Tibial nerve (tissue), 4 donors: ENCODE data around the gene ISG15. TPM values are rescaled to one million over a fixed set of nuclear protein-coding genes. Genes with fewer than 3 reads are reported as not detected.

Experiments
- DNase-seq, 2 donors: peaks; one replicate each; pipeline ENCODE4 v3.0.0-alpha.2; 2019; ENCODE audit warnings: low spot score in 2 of 2
- H3K27ac ChIP-seq, 4 donors: fragments of 200-600 bp; sonication (generic) in 3 of 4; one replicate each; pipeline ENCODE4 v1.5.1; 2017 to 2019; ENCODE audit warnings: mild to moderate bottlenecking in 1 of 4
- H3K27me3 ChIP-seq, 2 donors: fragments of 200-600 bp; sonication (generic) in 1 of 2; one replicate each; pipeline versions ENCODE4 v1.5.1 to v1.6.0; 2017 to 2019
- H3K36me3 ChIP-seq, 3 donors: fragments of 200-600 bp; sonication (generic); one replicate each; pipeline ENCODE4 v1.5.1; 2018 to 2019
- H3K4me1 ChIP-seq, 4 donors: fragments of 200-600 bp; sonication (generic) in 3 of 4; one replicate each; pipeline ENCODE4 v1.5.1; 2017 to 2019
- H3K4me3 ChIP-seq, 4 donors: fragments of 200-600 bp; sonication (generic) in 3 of 4; one replicate each; pipeline ENCODE4 v1.5.1; 2017 to 2019; ENCODE audit warnings: mild to moderate bottlenecking in 1 of 4, moderate library complexity in 1 of 4
- H3K9me3 ChIP-seq, 4 donors: fragments of 200-600 bp; sonication (generic) in 3 of 4; one replicate each; pipeline ENCODE4 v1.5.1; 2017 to 2019
- CTCF ChIP-seq, 5 experiments: fragments of 200-600 bp in 3 of 5; fragments of 450-650 bp in 2 of 5; sonication (generic) in 3 of 5; IDR thresholded peaks; one replicate each; pipeline ENCODE4 v1.5.1; 2016 to 2019; ENCODE audit warnings: antibody characterized with exemption in 5 of 5, mild to moderate bottlenecking in 3 of 5, moderate library complexity in 2 of 5
- EP300 ChIP-seq, 2 donors: sonication (generic); formaldehyde crosslinking; IDR thresholded peaks; one replicate each; pipeline ENCODE4 v1.6.1; 2017; ENCODE audit warnings: antibody characterized with exemption in 2 of 2, mild to moderate bottlenecking in 1 of 2
- POLR2A ChIP-seq, 2 donors: fragments of 450-650 bp; IDR thresholded peaks; one replicate each; pipeline ENCODE4 v1.6.1; 2017; ENCODE audit warnings: antibody characterized with exemption in 2 of 2, mild to moderate bottlenecking in 2 of 2, moderate library complexity in 2 of 2
- WGBS, 2 donors: methylation state at CpG; one replicate each; pipeline ENCODE4 v1.1.5; 2018; 5-methylcytosine and 5-hydroxymethylcytosine counted together
- small RNA-seq: library from RNA; depleted of rRNA; stranded (forward); fragments of <200 nt; gene quantifications from one replicate; pipeline ENCODE3, GENCODE V24; 2016
- total RNA-seq, 4 donors: library from RNA; depleted of rRNA; stranded (reverse); fragments of >200 nt; gene quantifications; one replicate each; pipeline ENCODE4 v1.1.0, GENCODE V29; 2016

ISG15 gene
- total RNA-seq, 4 donors from 2014 or later: 29.1 to 65.4 (median 48.7) TPM

GRCh38 chr1:1061682-1062345 is 48.5 kb downstream of the ISG15 start:
- no peak for DNase-seq
- Histone ChIP-seq H3K27me3 (peaks cover 0 to 83% of the 10 kb centered on the region in 2 donors), H3K4me3 (no peak overlapping the region), H3K4me1 (peaks cover 0 to 56% (median 17%) of the 10 kb centered on the region in 4 donors), H3K27ac (no peak overlapping the region), H3K36me3 (no peaks in the 10 kb centered on the region), H3K9me3 (no peaks in the 10 kb centered on the region)
- TF ChIP-seq CTCF (IDR thresholded peaks at IDR 0.05) (no peak), EP300 (IDR thresholded peaks at IDR 0.05) (no peak), POLR2A (IDR thresholded peaks at IDR 0.05) (no peak)
- 60 to 65% methylated on average over 11 to 13 of the region's 18 CpGs for WGBS, 2 donors

DNA sequence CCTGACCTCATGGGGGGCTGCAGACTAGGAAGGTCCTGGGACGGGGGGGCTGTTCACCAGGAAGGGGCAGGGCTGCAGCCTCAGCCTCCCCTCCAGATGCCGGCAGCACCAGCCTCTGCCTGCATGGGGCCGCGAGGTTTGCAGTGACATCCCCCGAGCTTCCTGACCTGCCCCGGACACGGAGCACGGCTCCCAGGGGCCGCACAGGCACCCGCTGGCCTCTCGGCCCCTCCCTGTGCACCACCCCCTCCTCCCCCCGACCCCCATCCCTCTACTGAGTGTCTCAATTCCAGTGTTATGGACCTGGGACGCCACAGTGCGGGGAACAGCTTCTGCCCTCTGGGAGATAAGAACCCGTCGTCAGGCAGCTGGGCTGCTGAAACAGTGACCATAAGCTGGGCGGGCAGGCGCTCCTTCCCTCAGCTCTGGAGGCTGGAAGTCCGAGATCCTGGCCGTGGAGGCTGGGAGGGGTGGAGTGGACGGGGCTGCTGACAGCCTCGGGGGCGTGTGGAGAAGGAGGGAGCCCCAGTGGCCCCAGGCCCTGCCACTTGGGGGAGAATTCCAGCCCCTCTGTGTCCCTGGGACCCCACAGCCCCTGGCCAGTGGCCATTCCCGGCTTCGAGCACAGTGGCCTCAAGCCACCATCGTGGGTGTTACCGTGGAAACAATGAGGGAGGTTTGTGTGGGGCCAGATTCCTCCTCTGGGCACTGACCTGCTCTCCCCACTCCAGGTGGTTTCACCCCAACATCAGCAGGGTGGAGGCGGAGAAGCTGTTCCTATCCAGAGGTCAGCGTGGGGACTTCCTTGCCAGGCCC is 49.3 kb downstream of the ISG15 start:
- no peak for TF ChIP-seq CTCF (IDR thresholded peaks at IDR 0.05)
- no peak for TF ChIP-seq EP300 (IDR thresholded peaks at IDR 0.05)
- no peak for TF ChIP-seq POLR2A (IDR thresholded peaks at IDR 0.05)
- Histone ChIP-seq H3K4me1 (peaks cover 0 to 56% (median 17%) of the 10 kb centered on the region in 4 donors), H3K27me3 (peaks cover 0 to 78% of the 10 kb centered on the region in 2 donors), H3K36me3 (no peaks in the 10 kb centered on the region), H3K9me3 (no peaks in the 10 kb centered on the region), H3K27ac (no peak overlapping the region), H3K4me3 (no peak overlapping the region)
- DNase-seq: no peak
- WGBS, 2 donors: 23 to 31% methylated on average over 20 of the region's 29 CpGs

- no peak overlapping the region for H3K27ac ChIP-seq
- H3K27me3 ChIP-seq: peaks cover 0 to 78% of the 10 kb centered on the region in 2 donors
- no peak for DNase-seq
- WGBS, 2 donors: 60 to 73% methylated on average over 13 to 14 of the region's 24 CpGs
- H3K4me1 ChIP-seq: peaks cover 0 to 53% (median 17%) of the 10 kb centered on the region in 4 donors
- TF ChIP-seq CTCF (IDR thresholded peaks at IDR 0.05): no peak
- no peak for TF ChIP-seq EP300 (IDR thresholded peaks at IDR 0.05)
- no peak for TF ChIP-seq POLR2A (IDR thresholded peaks at IDR 0.05)
- no peak overlapping the region for H3K4me3 ChIP-seq
- H3K36me3 ChIP-seq: no peaks in the 10 kb centered on the region
- H3K9me3 ChIP-seq: no peaks in the 10 kb centered on the region
These were observed 50.1 kb downstream of the ISG15 start for GRCh38 chr1:1063261-1063944.

Small RNA genes lying within 50 kb of the gene (small RNA-seq; reads per million reads assigned to genes)
- not detected for gene AL645608.3

Other genes starting within 250 kb of the ISG15 start
- 10 to 100 TPM in 2 of 4 donors, 1 to 10 TPM in 2; 2.6 to 15.9 (median 11.5) TPM for gene SAMD11, start 89.6 kb upstream of the ISG15 start, total RNA-seq
- gene NOC2L, start 54.2 kb upstream of the ISG15 start, total RNA-seq: 10 to 100 TPM; 28.2 to 54.0 (median 46.4) TPM
- 10 to 100 TPM in 3 of 4 donors, 1 to 10 TPM in 1; 4.2 to 19.2 (median 11.9) TPM for gene KLHL17, start 52.9 kb upstream of the ISG15 start, total RNA-seq
- 1 to 10 TPM in 1 of 4 donors, under 1 TPM in 1, not detected in 2; 0.21 to 2.4 TPM for gene PLEKHN1, start 47.0 kb upstream of the ISG15 start, total RNA-seq
- gene PERM1, start 31.4 kb upstream of the ISG15 start, total RNA-seq: under 1 TPM in 2 of 4 donors, not detected in 2; 0.22 to 0.78 TPM
- 10 to 100 TPM; 26.9 to 70.8 (median 58.7) TPM for gene HES4, start 13.4 kb upstream of the ISG15 start, total RNA-seq
- 10 to 100 TPM; 10.9 to 35.7 (median 20.6) TPM for gene AGRN, start 6.6 kb downstream of the ISG15 start, total RNA-seq
- not detected for gene RNF223, start 60.8 kb downstream of the ISG15 start, total RNA-seq
- gene C1orf159, start 102.6 kb downstream of the ISG15 start, total RNA-seq: 10 to 100 TPM; 18.4 to 29.4 (median 23.1) TPM
- not detected for gene TTLL10, start 160.4 kb downstream of the ISG15 start, total RNA-seq
- under 1 TPM in 1 of 4 donors, not detected in 3; 0.44 TPM for gene TNFRSF18, start 193.1 kb downstream of the ISG15 start, total RNA-seq
- 1 to 10 TPM in 2 of 4 donors, under 1 TPM in 2; 0.39 to 3.7 (median 0.97) TPM for gene TNFRSF4, start 200.7 kb downstream of the ISG15 start, total RNA-seq
- gene SDF4, start 218.5 kb downstream of the ISG15 start, total RNA-seq: 100 to 1,000 TPM in 3 of 4 donors, 10 to 100 TPM in 1; 93.3 to 170 (median 110) TPM
- 10 to 100 TPM; 13.3 to 24.0 (median 21.4) TPM for gene B3GALT6, start 218.7 kb downstream of the ISG15 start, total RNA-seq
- 1 to 10 TPM in 3 of 4 donors, under 1 TPM in 1; 0.84 to 3.0 (median 1.8) TPM for gene C1QTNF12, start 233.2 kb downstream of the ISG15 start, total RNA-seq